GM10266 (cell line): Measurements from ENCODE around the gene TMEM8B.

Experiments
- DNase-seq: peaks from one replicate; pipeline ENCODE4 v3.0.0; 2012; ENCODE audit errors: extremely low spot score
- TF ChIP-seq, protein P1 (sequence below): IDR thresholded peaks from 2 replicates; pipeline ENCODE4 v1.5.1; 2012; ENCODE audit warnings: mild to moderate bottlenecking, low read depth; ENCODE audit not compliant: control insufficient read depth, insufficient read depth; ENCODE audit errors: missing control alignments

Gene TMEM8B

DNA sequence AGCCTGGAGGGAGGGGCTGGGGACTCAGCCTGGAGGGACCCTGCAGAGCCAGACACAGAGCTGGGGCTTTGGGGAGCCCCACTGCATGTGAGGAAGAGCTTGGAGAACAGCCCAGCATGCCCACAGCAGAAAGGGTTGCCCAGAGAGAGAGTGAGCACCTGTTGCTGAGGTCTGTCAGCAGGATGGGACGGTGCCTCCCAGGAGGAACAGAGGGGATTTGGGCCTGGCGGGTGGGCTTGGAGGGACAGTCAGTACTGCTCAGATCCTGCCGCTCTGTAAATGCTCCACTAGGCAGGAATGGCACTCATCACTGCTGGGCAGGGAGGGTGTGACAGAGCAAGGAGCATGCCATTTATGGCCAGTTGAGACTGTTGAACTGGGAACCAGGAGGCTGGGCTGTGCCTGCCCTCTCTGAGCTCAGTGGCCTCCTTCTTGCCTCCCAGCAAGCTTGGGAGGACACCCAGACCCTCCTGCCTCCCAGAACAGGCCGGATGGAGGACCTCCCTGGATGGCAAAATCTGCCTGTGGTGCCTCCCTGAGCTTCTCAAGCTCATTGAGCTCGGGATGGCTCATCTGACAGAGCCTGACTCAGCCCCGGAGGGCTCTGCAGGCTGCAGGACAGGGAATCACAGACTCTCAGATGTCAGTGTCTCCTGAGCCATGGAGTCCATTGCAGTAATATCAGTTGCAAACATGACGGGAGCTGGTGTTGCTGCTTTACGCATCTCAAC lies 76.2 kb downstream of the TMEM8B start:
- DNase-seq: no peak
- TF ChIP-seq, protein P1, sequence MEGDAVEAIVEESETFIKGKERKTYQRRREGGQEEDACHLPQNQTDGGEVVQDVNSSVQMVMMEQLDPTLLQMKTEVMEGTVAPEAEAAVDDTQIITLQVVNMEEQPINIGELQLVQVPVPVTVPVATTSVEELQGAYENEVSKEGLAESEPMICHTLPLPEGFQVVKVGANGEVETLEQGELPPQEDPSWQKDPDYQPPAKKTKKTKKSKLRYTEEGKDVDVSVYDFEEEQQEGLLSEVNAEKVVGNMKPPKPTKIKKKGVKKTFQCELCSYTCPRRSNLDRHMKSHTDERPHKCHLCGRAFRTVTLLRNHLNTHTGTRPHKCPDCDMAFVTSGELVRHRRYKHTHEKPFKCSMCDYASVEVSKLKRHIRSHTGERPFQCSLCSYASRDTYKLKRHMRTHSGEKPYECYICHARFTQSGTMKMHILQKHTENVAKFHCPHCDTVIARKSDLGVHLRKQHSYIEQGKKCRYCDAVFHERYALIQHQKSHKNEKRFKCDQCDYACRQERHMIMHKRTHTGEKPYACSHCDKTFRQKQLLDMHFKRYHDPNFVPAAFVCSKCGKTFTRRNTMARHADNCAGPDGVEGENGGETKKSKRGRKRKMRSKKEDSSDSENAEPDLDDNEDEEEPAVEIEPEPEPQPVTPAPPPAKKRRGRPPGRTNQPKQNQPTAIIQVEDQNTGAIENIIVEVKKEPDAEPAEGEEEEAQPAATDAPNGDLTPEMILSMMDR: no peak

DNA sequence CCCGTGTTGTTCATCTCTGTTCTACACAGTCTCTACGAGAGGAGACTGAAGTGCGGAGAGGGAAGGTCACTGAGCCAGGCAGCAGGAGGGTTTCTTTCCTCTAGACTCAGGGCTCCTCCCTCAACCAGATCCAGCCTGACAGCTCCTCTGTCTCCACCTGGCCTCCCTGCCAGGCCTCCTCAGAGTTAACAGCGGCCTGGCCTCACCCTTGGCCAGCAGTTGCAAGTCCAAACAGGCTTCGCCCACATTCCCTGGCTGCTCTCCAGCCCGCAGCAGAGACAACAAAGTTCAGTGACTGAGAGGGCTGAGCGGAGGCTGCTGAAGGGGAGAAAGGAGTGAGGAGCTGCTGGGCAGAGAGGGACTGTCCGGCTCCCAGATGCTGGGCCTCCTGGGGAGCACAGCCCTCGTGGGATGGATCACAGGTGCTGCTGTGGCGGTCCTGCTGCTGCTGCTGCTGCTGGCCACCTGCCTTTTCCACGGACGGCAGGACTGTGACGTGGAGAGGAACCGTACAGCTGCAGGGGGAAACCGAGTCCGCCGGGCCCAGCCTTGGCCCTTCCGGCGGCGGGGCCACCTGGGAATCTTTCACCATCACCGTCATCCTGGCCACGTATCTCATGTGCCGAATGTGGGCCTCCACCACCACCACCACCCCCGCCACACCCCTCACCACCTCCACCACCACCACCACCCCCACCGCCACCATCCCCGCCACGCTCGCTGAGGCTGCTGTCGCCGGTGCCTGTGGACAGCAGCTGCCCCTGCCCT lies 77.1 kb downstream of the TMEM8B start, which contains the start of gene HRCT1:
Gene HRCT1, plus strand, starts transcription at position 291 of the 768 bp plus-strand sequence. Its CDS starts 86 bp downstream, at position 377.
- TF ChIP-seq, protein P1: no peak
- no peak for DNase-seq

DNA sequence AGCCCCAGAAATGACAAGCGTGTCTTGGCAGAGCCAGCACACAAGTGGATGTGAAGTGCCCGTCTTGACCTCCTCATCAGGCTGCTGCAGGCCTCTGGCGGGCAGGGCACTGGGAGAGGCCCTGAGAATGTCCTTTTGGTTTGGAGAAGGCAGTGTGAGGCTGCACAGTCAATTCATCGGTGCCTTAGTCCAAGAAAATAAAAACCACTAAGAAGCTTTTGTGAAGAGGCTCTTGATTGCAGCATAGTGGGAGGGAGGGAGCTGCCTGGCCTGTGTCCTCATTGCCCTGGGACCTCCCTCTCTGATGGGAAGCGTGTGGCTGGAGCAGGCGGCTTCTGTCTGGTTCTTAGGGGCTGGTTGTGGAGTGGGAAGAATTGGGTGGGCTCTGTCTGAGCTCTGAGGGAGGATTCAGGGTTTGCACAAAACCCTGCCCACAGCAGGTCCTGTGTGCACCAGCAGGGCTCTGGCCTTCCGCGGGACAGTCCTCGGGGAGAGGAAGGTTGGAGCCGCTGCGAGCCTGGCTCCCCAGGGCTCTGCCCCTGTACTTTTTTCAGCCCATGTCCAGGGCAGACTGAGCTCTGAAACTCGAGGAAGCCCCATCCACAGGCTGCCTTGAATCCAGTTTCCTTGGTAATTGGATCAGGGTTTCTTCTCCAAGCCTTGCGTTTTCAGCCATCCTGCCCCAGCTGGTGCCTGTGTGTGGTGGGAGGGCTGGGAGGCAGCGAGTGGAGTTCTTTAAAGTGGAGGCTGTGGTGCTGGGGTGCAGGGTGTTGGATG lies 78.1 kb downstream of the TMEM8B start:
- TF ChIP-seq, protein P1: no peak
- no peak for DNase-seq

DNA sequence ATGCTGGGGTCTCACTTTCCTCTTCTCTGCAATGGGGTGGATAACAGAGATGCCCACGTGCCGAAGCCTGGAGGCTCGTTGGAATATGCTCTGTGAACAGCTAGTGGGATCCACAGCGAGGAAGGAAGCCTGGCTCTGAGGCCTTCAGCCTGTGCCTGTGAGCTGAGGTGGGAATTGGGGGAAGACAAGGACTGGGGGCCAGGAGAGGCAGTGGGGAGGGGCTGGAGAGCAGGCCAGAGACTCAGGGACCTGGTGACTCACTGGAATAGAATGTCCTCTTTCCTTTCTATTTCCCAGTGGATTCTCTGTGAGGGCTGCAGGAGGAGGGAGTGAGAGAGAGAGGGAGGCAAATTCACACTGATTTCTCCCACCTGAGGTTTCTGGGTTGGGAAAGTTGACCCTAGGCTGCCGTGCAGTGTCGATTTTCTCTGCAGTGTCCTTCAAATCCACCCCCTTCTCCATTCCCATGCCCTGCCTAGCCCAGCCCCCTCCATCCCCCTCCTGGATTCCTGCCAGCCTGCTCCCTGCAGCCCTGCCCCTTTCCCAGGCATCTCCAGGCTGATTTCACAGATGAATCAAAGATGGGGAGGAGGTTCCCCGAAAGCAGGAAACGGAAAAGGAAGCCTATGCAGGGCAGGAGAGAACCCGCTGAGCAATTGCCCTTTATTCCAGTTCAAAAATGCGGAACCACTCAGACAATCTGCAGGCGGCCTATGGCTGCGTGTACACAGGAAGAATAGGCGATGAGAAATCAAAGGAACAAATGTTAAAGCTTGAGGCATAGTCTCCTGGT lies 78.9 kb downstream of the TMEM8B start:
- TF ChIP-seq, protein P1: no peak
- no peak for DNase-seq

DNA sequence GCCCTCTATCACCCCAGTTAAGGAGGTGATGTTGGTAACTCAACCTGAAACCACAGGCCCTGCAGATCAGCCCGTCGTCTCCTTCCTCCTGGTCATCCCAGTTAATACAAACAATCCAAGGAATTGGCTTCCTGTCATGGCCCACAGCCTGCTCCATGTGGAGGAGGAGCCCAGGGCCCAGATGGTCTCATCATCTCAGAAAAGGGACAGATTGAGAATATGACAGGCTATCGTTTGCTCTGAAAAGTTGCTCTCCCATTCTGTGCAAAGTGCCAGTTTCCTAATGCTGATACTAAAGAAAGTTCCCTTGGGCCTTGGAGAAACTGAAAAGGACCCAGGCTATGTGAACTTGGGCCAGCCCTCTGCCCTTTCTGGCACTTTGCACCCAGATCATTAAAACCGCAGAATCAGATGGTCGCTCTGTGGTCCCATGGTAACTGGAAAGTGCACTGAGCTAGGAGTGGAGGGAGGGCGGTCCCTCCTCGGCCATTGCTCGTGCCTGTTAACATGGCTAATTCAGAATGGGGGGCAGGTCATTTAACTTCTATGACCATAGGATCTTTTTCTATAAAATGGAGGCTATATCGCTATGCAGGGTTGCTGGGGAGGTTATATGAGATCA lies 79.6 kb downstream of the TMEM8B start:
- TF ChIP-seq, protein P1: no peak
- no peak for DNase-seq

DNA sequence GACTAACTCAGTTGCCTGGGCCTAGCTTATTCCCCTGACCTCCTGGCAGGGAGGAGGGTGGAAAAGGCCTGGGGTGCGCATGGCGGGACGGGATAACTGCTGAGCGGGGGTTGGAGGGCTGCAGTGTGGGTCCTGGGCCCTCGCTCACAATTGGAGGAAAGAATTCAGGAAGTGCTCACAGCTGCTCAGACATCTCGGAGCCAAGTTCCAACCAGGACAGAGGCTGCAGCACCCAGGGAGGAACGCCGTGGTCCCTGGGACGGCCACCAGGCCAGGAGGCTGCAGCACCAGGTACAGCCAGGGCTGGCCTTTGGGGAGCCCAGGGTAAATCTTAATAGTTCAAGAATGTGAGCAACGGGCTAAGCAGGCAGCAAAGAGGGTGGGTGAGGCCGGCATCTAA lies 80.2 kb downstream of the TMEM8B start, which contains the start of gene SPAAR:
Gene SPAAR, plus strand, starts transcription at position 217 of the 400 bp plus-strand sequence. CDS start 974 bp downstream, outside the sequence.
- DNase-seq: no peak
- TF ChIP-seq, protein P1: no peak
